GM12878 (cell line): ENCODE measurements around the gene ZWINT. TPM values are rescaled to one million over a fixed set of nuclear protein-coding genes. Genes with fewer than 3 reads are reported as not detected.

Experiments
- ATAC-seq: fragments of 200-7000 bp; cut with Tn5 transposase; 3 replicates; pipeline ENCODE4 v1.9.1; 2020; ENCODE audit warnings: mild to moderate bottlenecking, moderate library complexity
- BruUV-seq: library from RNA; stranded (reverse); fragments of 400-500 nt; replicated peaks from 2 replicates; lab custom pipeline; 2021; lab: Mats Ljungman, UMichigan
- CTCF ChIA-PET: fragments of 300-600 bp; sonication (Branson Sonifier 250); formaldehyde crosslinking; extraction: SDS; loops from one replicate; lab custom pipeline; 2021; ENCODE audit warnings: inconsistent platforms; lab: Yijun Ruan, JAX
- POLR2A ChIA-PET: fragments of 350-600 bp; formaldehyde crosslinking; extraction: SDS; loops from one replicate; lab custom pipeline; 2021; ENCODE audit warnings: inconsistent platforms; lab: Charles Lee
- RAD21 ChIA-PET: fragments of 300-600 bp; sonication (Branson Sonifier 250); formaldehyde crosslinking; loops from one replicate; lab custom pipeline; 2023; ENCODE audit warnings: antibody characterized with exemption; ENCODE audit not compliant: unreplicated experiment; lab: Charles Lee
- SMC1A ChIA-PET: fragments of 300-600 bp; sonication (Branson Sonifier 250); formaldehyde crosslinking; loops from one replicate; lab custom pipeline; 2023; ENCODE audit not compliant: unreplicated experiment, uncharacterized antibody; lab: Charles Lee
- DNase-seq: peaks from one replicate; pipeline ENCODE4 v3.0.0-alpha.2; 2011; ENCODE audit warnings: low read depth, low spot score
- FAIRE-seq: peaks from 3 replicates; lab custom pipeline; 2011; peaks lifted over from hg19 to GRCh38; lab: Jason Lieb, UNC
- H2AFZ ChIP-seq: 2 replicates; pipeline ENCODE4 v1.6.0; 2011; ENCODE audit warnings: low read depth, low read length, control low read depth; ENCODE audit not compliant: control insufficient read depth
- H3K27ac ChIP-seq: 2 replicates; pipeline ENCODE4 v1.5.1; 2011; ENCODE audit warnings: control low read depth; ENCODE audit not compliant: control insufficient read depth, insufficient read depth
- H3K27me3 ChIP-seq, 2 experiments: replicated peaks in 1 of 2; 2 replicates each; pipeline versions ENCODE4 v1.6.0 to v1.6.1; 2011; ENCODE audit warnings: low read length in 1 of 2; ENCODE audit not compliant: control insufficient read depth in 2 of 2, insufficient read depth in 2 of 2
- H3K36me3 ChIP-seq, 2 experiments: 2 replicates each; pipeline ENCODE4 v1.5.1; 2011; ENCODE audit warnings: low read length in 1 of 2; ENCODE audit not compliant: control insufficient read depth in 2 of 2, insufficient read depth in 2 of 2
- H3K4me1 ChIP-seq: 2 replicates; pipeline ENCODE4 v1.6.1; 2011; ENCODE audit warnings: mild to moderate bottlenecking, low read length, moderate library complexity, mixed read lengths; ENCODE audit not compliant: control insufficient read depth, insufficient read depth
- H3K4me2 ChIP-seq: 2 replicates; pipeline ENCODE4 v1.6.0; 2011; ENCODE audit warnings: control low read depth; ENCODE audit not compliant: control insufficient read depth, insufficient read depth
- H3K4me3 ChIP-seq: fragments of 200-600 bp; sonication (generic); 2 replicates; pipeline ENCODE4 v1.5.1; 2016
- H3K79me2 ChIP-seq: 2 replicates; pipeline ENCODE4 v1.6.0; 2011; ENCODE audit warnings: low read length; ENCODE audit not compliant: control insufficient read depth, insufficient read depth
- H3K9ac ChIP-seq: 2 replicates; pipeline ENCODE4 v1.8.0; 2011; ENCODE audit warnings: low read length, control low read depth, mixed read lengths; ENCODE audit not compliant: control insufficient read depth, insufficient read depth
- H3K9me3 ChIP-seq: replicated peaks from 3 replicates; pipeline ENCODE4 v1.5.1; 2011; ENCODE audit warnings: mild to moderate bottlenecking, low read length; ENCODE audit not compliant: control insufficient read depth, insufficient read depth
- H4K20me1 ChIP-seq: 2 replicates; pipeline ENCODE4 v1.6.0; 2011; ENCODE audit not compliant: control insufficient read depth, insufficient read depth
- ATF2 ChIP-seq: IDR thresholded peaks from 2 replicates; pipeline ENCODE4 v1.6.1; 2012; ENCODE audit warnings: low read length, inconsistent platforms
- BCLAF1 ChIP-seq: fragments of 450-650 bp; IDR thresholded peaks from 2 replicates; pipeline ENCODE4 v1.6.1; 2017; ENCODE audit warnings: antibody characterized with exemption, mild to moderate bottlenecking, moderate library complexity
- EGR1 ChIP-seq, 2 experiments: IDR thresholded peaks; 1 replicate in 1 of 2; 2 replicates in 1 of 2; pipeline ENCODE4 v1.6.1; 2011 to 2012; ENCODE audit warnings: low read depth in 2 of 2, low read length in 2 of 2, borderline replicate concordance in 1 of 2, mild to moderate bottlenecking in 1 of 2, moderate library complexity in 1 of 2
- ESRRA ChIP-seq: IDR thresholded peaks from 2 replicates; pipeline ENCODE4 v1.6.1; 2012; ENCODE audit warnings: mild to moderate bottlenecking, low read length, improper control_type of control experiment
- GATAD2B ChIP-seq: fragments of 450-650 bp; conservative IDR thresholded peaks from 2 replicates; pipeline ENCODE4 v1.6.1; 2017; ENCODE audit warnings: low read depth, mild to moderate bottlenecking, moderate library complexity
- HDAC2 ChIP-seq: fragments of 200-600 bp; sonication (generic); IDR thresholded peaks from 2 replicates; pipeline ENCODE4 v1.6.1; 2017
- HSF1 ChIP-seq: fragments of 150-350 bp; IDR thresholded peaks from 2 replicates; pipeline ENCODE4 v1.6.1; 2014; ENCODE audit warnings: mild to moderate bottlenecking, low read depth, low read length
- IRF5 ChIP-seq: fragments of 450-650 bp; IDR thresholded peaks from 2 replicates; pipeline ENCODE4 v1.6.1; 2017; ENCODE audit warnings: borderline replicate concordance
- PKNOX1 ChIP-seq: fragments of 450-650 bp; IDR thresholded peaks from 2 replicates; pipeline ENCODE4 v1.6.1; 2016; ENCODE audit warnings: mild to moderate bottlenecking
- RAD51 ChIP-seq: fragments of 450-650 bp; IDR thresholded peaks from 2 replicates; pipeline ENCODE4 v1.6.1; 2016; ENCODE audit warnings: moderate library complexity, mild to moderate bottlenecking, inconsistent platforms
- RB1 ChIP-seq: fragments of 450-650 bp; formaldehyde crosslinking; IDR thresholded peaks from 2 replicates; pipeline ENCODE4 v1.6.1; 2017; ENCODE audit warnings: mild to moderate bottlenecking, borderline replicate concordance
- SIN3A ChIP-seq: IDR thresholded peaks from 2 replicates; pipeline ENCODE4 v1.6.1; 2012; ENCODE audit warnings: low read depth, low read length, improper control_type of control experiment
- SMAD5 ChIP-seq: IDR thresholded peaks from 2 replicates; pipeline ENCODE4 v1.6.1; 2016; ENCODE audit warnings: antibody characterized with exemption, low read depth
- STAT3 ChIP-seq: IDR thresholded peaks from 2 replicates; pipeline ENCODE4 v1.6.1; 2011; ENCODE audit warnings: low read depth, low read length, improper control_type of control experiment
- ZNF622 ChIP-seq: fragments of 450-650 bp; IDR thresholded peaks from 2 replicates; pipeline ENCODE4 v1.6.1; 2017; ENCODE audit warnings: mild to moderate bottlenecking, inconsistent platforms
- WGBS: methylation state at CpG from one replicate; pipeline ENCODE4 v1.1.6; 2016; ENCODE audit warnings: low lambda C conversion rate; ENCODE audit not compliant: insufficient replicate concordance, insufficient coverage; ENCODE audit errors: missing lambda C conversion rate; 5-methylcytosine and 5-hydroxymethylcytosine counted together
- in situ Hi-C: fragments of 300-500 bp; cut with MboI; formaldehyde crosslinking; loops from 9 replicates; pipeline ENCODE4 v1.14.3; 2018; ENCODE audit warnings: mixed read lengths
- intact Hi-C: fragments of 100-400 bp; cut with micrococcal nuclease; formaldehyde crosslinking; loops from one replicate; pipeline ENCODE4 v1.14.2; 2022; ENCODE audit not compliant: unreplicated experiment
- polyA plus RNA-seq, 11 experiments: library from polyadenylated mRNA; depleted of rRNA in 4 of 11; unstranded in 6 of 11; stranded (reverse) in 5 of 11; fragments of >200 nt; fragmentation: Nextera tagmentation in 4 of 11; fragmentation: Illumina TruSeq in 1 of 11; extraction: Ambion mirVana in 4 of 11; extraction: Trizol in 1 of 11; gene quantifications; 1 replicate in 1 of 11; 2 replicates in 10 of 11; pipeline versions ENCODE4 v1.2.1 to v1.2.3, GENCODE V29; 2011 to 2016; ENCODE audit warnings: inconsistent platforms in 2 of 11, missing spikeins in 2 of 11, low read depth in 1 of 11
- total RNA-seq, 4 experiments: library from RNA; depleted of rRNA in 3 of 4; stranded (reverse); fragments of >200 nt in 3 of 4; fragmentation: Illumina TruSeq in 1 of 4; extraction: Trizol in 1 of 4; gene quantifications; 2 replicates each; pipeline versions ENCODE4 v1.2.1 to v1.2.3, GENCODE V29; 2013 to 2021

ZWINT gene
- total and polyA plus RNA-seq, 10 of the 15 experiments (the other 5 are each of a cell fraction or from before 2014, with no cell fraction given): 98.7 to 324 (median 138) TPM

- TF ChIP-seq ATF2: no peak
- no peak for TF ChIP-seq SIN3A
- TF ChIP-seq HDAC2: no peak
- no peak for TF ChIP-seq EGR1 (IDR thresholded peaks at IDR 0.05; ENCODE audit: borderline replicate concordance in 1 of 2, low read depth in 2 of 2, low read length in 2 of 2)
- TF ChIP-seq RB1: no peak
- no peak for TF ChIP-seq PKNOX1
- TF ChIP-seq STAT3: no peak
- TF ChIP-seq, all 136 proteins: peak for 0
These were observed 484 bp downstream of the ZWINT start (continued) for GRCh38 chr10:56360583-56360966.

GRCh38 chr10:56359837-56360236 is 1.2 kb downstream of the ZWINT start:
- ChIA-PET SMC1A (interaction anchor here (1.5 to 1.9 kb wide), 2 partner anchors 12 to 275 kb away, joined by 3 to 8 read pairs; no protein-coding TSS in a partner anchor), RAD21 (no interaction called here), CTCF (no interaction called here), POLR2A (no interaction called here)
- H4K20me1 ChIP-seq: no peaks in the 10 kb centered on the region
- DNase-seq (no peak), FAIRE-seq (no peak), ATAC-seq (no peak)
- H3K4me1 ChIP-seq: no peaks in the 10 kb centered on the region; the same call in none of the 2 replicates
- H3K9ac ChIP-seq: peak overlapping the region; percentile 83
- H3K27ac ChIP-seq: peak overlapping the region; percentile 75; the same call in 1 of the 2 replicates
- BruUV-seq: no TSS peak
- peak overlapping the region; percentile 83 for H3K4me3 ChIP-seq
- H2AFZ ChIP-seq: no peak overlapping the region
- H3K9me3 ChIP-seq: no peaks in the 10 kb centered on the region
- no peaks in the 10 kb centered on the region for H3K27me3 ChIP-seq
- peaks cover 28% of the 10 kb centered on the region for H3K79me2 ChIP-seq
- 91% methylated on average over 4 of the region's 4 CpGs for WGBS
- intact Hi-C loops (loop anchor here (10.0 kb wide), 1 partner anchor 465 kb away; no protein-coding TSS in a partner anchor), in situ Hi-C loops (no loop called here)
- no peak for TF ChIP-seq RB1
- no peak for TF ChIP-seq ZNF622
- TF ChIP-seq HSF1: no peak
- no peak for TF ChIP-seq RAD51
- TF ChIP-seq BCLAF1: no peak
- no peak for TF ChIP-seq ESRRA
- no peak for TF ChIP-seq GATAD2B
- TF ChIP-seq SMAD5: no peak
- no peak for TF ChIP-seq IRF5
- peak overlapping the region; percentile 73 for H3K4me2 ChIP-seq
- peaks cover 2 to 6% of the 10 kb centered on the region in 2 experiments; a peak in 3 of 4 replicates for H3K36me3 ChIP-seq
